HG03565 (cell line): ENCODE measurements around the gene URB1.
"Not testable (repeated sequence)": the region's sequence is repeated elsewhere in the genome, so short reads cannot be mapped to it uniquely, and the experiment has no call there.

ENCODE experiments used
- ATAC-seq: cut with Tn5 transposase; IDR thresholded peaks from one replicate; pipeline ENCODE4 v1.9.1; 2021; ENCODE audit warnings: mild to moderate bottlenecking, moderate library complexity; ENCODE audit not compliant: unreplicated experiment

Gene URB1

GRCh38 chr21:32411350-32412161 is 18.7 kb upstream of the URB1 start:
- no peak for ATAC-seq

- no peak for ATAC-seq
Observed at GRCh38 chr21:32410916-32411315, 18.1 kb upstream of the URB1 start.

- no peak for ATAC-seq
Observed at GRCh38 chr21:32410291-32410690, 17.5 kb upstream of the URB1 start.

- no peak for ATAC-seq
Observed at GRCh38 chr21:32406405-32406804, 13.6 kb upstream of the URB1 start.

- ATAC-seq, result no peak
Observed at GRCh38 chr21:32403201-32403777, 10.5 kb upstream of the URB1 start.

GRCh38 chr21:32393677-32394001 is 827 bp upstream of the URB1 start:
- peak; percentile 31 for ATAC-seq

- peak; percentile 1 for ATAC-seq
Observed at GRCh38 chr21:32392299-32392879, 423 bp downstream of the URB1 start.

- ATAC-seq, result no peak
Observed at GRCh38 chr21:32391755-32392154, 1.1 kb downstream of the URB1 start.

GRCh38 chr21:32390537-32391224 is 2.1 kb downstream of the URB1 start:
- ATAC-seq, result not testable (repeated sequence)

GRCh38 chr21:32389337-32390015 is 3.3 kb downstream of the URB1 start:
- no peak for ATAC-seq

- ATAC-seq, result no peak
Observed at GRCh38 chr21:32388306-32388705, 4.5 kb downstream of the URB1 start.

GRCh38 chr21:32387151-32387550 is 5.7 kb downstream of the URB1 start:
- no peak for ATAC-seq

GRCh38 chr21:32386195-32386870 is 6.5 kb downstream of the URB1 start:
- no peak for ATAC-seq

GRCh38 chr21:32383812-32384211 is 9.0 kb downstream of the URB1 start:
- ATAC-seq, result no peak

- no peak for ATAC-seq
Observed at GRCh38 chr21:32382108-32382644, 10.6 kb downstream of the URB1 start.

- ATAC-seq, result no peak
Observed at GRCh38 chr21:32381571-32381970, 11.2 kb downstream of the URB1 start.

- ATAC-seq, result no peak
Observed at GRCh38 chr21:32380940-32381339, 11.9 kb downstream of the URB1 start.

- no peak for ATAC-seq
Observed at GRCh38 chr21:32378956-32379355, 13.9 kb downstream of the URB1 start.

- ATAC-seq, result no peak
Observed at GRCh38 chr21:32377991-32378390, 14.8 kb downstream of the URB1 start.

- ATAC-seq, result no peak
Observed at GRCh38 chr21:32377506-32377905, 15.3 kb downstream of the URB1 start.
